Ovary (tissue), 9 donors: ENCODE results near the gene PGP. TPM values are rescaled to one million over a fixed set of nuclear protein-coding genes. Genes with fewer than 3 reads are reported as not detected.

ENCODE experiments used
- DNase-seq, 5 donors: peaks; one replicate each; pipeline ENCODE4 v3.0.0-alpha.2; 2019 to 2020
- H3K27ac ChIP-seq, 2 donors: fragments of 200-600 bp; one replicate each; pipeline versions ENCODE4 v1.5.1 to v1.8.0; 2019 to 2022
- H3K27me3 ChIP-seq: fragments of 200-600 bp; one replicate; pipeline ENCODE4 v1.8.0; 2022
- H3K36me3 ChIP-seq: fragments of 200-600 bp; sonication (generic); one replicate; pipeline ENCODE4 v1.5.1; 2019
- H3K4me1 ChIP-seq: one replicate; pipeline ENCODE4 v1.8.1; 2013; ENCODE audit warnings: mild to moderate bottlenecking, moderate library complexity; ENCODE audit not compliant: insufficient read depth
- H3K4me3 ChIP-seq: fragments of 200-600 bp; sonication (generic); one replicate; pipeline ENCODE4 v1.5.1; 2017
- H3K9me3 ChIP-seq, 2 donors: fragments of 200-600 bp in 1 of 2; sonication (generic) in 1 of 2; one replicate each; pipeline versions ENCODE4 v1.5.1 to v1.8.1; 2013 to 2019; ENCODE audit warnings: mild to moderate bottlenecking in 1 of 2, moderate library complexity in 1 of 2
- EP300 ChIP-seq: sonication (generic); formaldehyde crosslinking; IDR thresholded peaks from one replicate; pipeline ENCODE4 v1.6.1; 2017; ENCODE audit warnings: antibody characterized with exemption
- POLR2A ChIP-seq: fragments of 450-650 bp; IDR thresholded peaks from one replicate; pipeline ENCODE4 v1.6.1; 2017; ENCODE audit warnings: antibody characterized with exemption, mild to moderate bottlenecking, moderate library complexity
- WGBS, 3 donors: extraction: QIAGEN DNeasy Blood & Tissue Kit in 1 of 3; methylation state at CpG; one replicate each; pipeline versions ENCODE4 v1.1.5 to v1.1.7; 2013 to 2017; 5-methylcytosine and 5-hydroxymethylcytosine counted together
- intact Hi-C, 4 donors: fragments of 100-400 bp; cut with DNase I; formaldehyde crosslinking; loops; one replicate each; pipeline versions ENCODE4 v1.11.0 to v1.15.1; 2022 to 2023
- polyA plus RNA-seq, 2 donors: library from polyadenylated mRNA; stranded (reverse); fragments of 200-250 nt in 1 of 2; fragments of 350-450 nt in 1 of 2; fragmentation: Illumina TruSeq in 1 of 2; extraction: RNeasy Lipid Tissue Mini Kit (QIAGEN cat#74804) in 1 of 2; gene quantifications; one replicate each; pipeline ENCODE4 v1.2.3, GENCODE V29; 2013 to 2014
- total RNA-seq, 7 donors: library from RNA; depleted of rRNA in 2 of 7; stranded (reverse); fragments of >200 nt in 2 of 7; fragmentation: NEBNext Ultra II Directional in 3 of 7; extraction: Animal tissue kit (Norgen Biotek cat#: 25700) in 3 of 7; gene quantifications; one replicate each; pipeline versions ENCODE4 v1.1.0 to v1.2.4, GENCODE V29; 2016 to 2023
- TF ChIP-seq, protein P1 (sequence below), 3 donors: fragments of 450-650 bp in 2 of 3; fragments of 200-600 bp in 1 of 3; IDR thresholded peaks; one replicate each; pipeline versions ENCODE4 v1.5.1 to v1.8.0; 2016 to 2022; ENCODE audit warnings: antibody characterized with exemption in 3 of 3, mild to moderate bottlenecking in 1 of 3
- donor health status: DM: no; HTN: no; CAD: no; lungs with moderate emphysema.
- donor health status: DM: no; HTN: no; CAD: no.
- donor health status: Bipolar disorder and iron deficiency.
- donor health status: DM: yes; HTN: yes; CAD: no.
- donor health status: DM: no; HTN: no; CAD: no.
- donor health status: DM: yes; HTN: yes; CAD: no.

Gene PGP
- total and polyA plus RNA-seq, 9 donors = 2.5 to 12.3 (median 6.9) TPM

DNA sequence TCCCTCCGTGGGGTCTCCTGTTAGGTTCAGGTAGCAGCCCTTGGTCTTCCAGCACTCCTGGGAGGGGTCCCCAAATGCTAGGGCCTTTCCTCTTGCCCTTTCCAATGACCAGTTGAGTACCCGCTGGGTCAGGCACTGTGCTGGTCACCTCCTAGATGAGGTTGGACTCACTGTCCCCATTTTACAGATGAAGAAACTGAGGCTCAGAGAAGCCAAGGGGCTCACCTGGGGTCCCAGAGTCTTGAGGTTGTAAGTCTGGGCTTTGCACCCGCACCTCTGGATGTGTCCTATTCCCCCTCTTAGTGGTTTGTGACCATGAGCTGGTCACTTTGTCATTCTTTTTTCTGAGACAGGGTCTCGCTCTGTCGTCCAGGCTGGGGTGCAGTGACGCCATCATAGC lies 16.9 kb downstream of the PGP start:
- intact Hi-C loops = no loop called here
- WGBS, 3 donors = 75 to 86% (median 85%) methylated on average over 6 of the region's 6 CpGs
- no peaks in the 10 kb centered on the region for H3K4me1 ChIP-seq
- H3K36me3 ChIP-seq = no peaks in the 10 kb centered on the region
- H3K27me3 ChIP-seq = peaks cover 2% of the 10 kb centered on the region
- TF ChIP-seq, protein P1, sequence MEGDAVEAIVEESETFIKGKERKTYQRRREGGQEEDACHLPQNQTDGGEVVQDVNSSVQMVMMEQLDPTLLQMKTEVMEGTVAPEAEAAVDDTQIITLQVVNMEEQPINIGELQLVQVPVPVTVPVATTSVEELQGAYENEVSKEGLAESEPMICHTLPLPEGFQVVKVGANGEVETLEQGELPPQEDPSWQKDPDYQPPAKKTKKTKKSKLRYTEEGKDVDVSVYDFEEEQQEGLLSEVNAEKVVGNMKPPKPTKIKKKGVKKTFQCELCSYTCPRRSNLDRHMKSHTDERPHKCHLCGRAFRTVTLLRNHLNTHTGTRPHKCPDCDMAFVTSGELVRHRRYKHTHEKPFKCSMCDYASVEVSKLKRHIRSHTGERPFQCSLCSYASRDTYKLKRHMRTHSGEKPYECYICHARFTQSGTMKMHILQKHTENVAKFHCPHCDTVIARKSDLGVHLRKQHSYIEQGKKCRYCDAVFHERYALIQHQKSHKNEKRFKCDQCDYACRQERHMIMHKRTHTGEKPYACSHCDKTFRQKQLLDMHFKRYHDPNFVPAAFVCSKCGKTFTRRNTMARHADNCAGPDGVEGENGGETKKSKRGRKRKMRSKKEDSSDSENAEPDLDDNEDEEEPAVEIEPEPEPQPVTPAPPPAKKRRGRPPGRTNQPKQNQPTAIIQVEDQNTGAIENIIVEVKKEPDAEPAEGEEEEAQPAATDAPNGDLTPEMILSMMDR (IDR thresholded peaks at IDR 0.05) = no peak
- TF ChIP-seq POLR2A (no peak), EP300 (no peak)
- H3K9me3 ChIP-seq = no peaks in the 10 kb centered on the region
- DNase-seq = no peak
- H3K4me3 ChIP-seq = no peak overlapping the region
- no peak overlapping the region for H3K27ac ChIP-seq

DNA sequence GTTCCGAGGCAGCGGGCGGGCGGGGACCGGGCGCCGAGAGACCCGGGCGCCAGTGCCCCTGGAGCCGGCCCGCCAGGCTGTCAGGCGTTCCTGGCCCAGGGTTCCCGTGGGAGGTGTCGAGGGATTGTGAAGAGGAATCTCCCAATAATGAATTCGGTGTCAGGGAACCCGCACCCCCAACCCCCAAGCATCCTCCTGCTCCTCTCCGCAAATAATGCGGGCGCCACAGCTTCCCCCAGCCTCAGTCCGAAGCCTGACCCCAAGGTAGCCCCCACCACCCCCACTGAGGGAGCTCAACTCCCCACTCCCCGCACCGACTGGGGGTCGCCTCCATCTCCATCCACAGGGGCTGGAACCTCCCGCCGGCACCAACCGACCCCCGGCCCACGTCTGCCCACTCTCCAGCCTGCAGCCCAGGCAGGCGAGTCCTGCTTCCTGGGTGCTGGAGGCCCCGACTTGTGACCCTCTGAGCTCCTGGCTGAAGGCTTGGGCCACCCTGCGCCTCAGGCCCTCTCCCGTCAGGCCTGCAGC lies 17.6 kb downstream of the PGP start:
- H3K27ac ChIP-seq = no peak overlapping the region
- H3K4me1 ChIP-seq = no peaks in the 10 kb centered on the region
- no peaks in the 10 kb centered on the region for H3K9me3 ChIP-seq
- H3K27me3 ChIP-seq = peaks cover 2% of the 10 kb centered on the region
- H3K36me3 ChIP-seq = no peaks in the 10 kb centered on the region
- no peak for DNase-seq
- no peak overlapping the region for H3K4me3 ChIP-seq
- 24 to 30% (median 26%) methylated on average over 30 to 32 of the region's 32 CpGs for WGBS, 3 donors
- intact Hi-C loops = no loop called here
- TF ChIP-seq EP300 (no peak), POLR2A (no peak)
- TF ChIP-seq, protein P1 (IDR thresholded peaks at IDR 0.05) = no peak

DNA sequence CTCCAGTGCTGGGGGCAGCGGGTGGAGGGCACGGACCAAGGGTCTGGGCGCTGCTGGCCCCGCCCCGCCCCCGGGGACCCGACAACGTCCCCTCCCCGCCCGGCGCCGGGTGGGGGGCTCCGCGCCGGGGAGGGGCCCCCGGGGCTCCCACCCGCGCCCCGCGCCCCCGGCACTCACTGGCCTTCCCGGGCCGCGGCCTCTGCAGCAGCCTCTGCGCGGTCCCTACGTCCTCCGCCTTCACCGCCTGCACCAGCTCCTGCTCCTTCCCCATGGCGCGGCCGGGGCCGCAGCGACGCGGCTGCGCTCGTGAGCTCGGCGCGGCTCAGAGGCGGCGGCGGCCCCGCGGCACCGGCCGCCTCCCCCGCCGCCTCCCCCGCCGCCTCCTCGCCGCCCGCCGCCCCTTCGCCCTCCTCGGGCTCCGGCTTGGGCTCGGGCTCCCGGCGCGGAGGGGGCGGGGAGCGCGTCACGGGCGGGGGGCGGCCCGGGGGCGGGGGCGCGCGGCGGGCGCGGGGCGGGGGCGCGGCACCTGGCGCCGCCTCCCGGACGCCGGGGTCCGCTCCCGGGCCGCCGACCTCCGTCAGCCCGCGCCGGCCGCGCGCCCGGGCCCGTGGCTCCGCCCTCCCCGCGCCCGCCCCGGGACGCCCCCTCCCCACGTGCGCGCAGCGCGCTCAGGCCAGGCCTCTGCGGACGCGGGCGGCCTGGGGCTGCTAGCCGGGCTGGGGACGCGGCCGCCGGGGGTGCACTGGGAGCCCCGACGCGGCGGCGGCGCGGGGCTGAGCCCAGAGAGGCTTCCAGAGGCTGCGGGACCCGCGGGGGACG lies 18.3 kb downstream of the PGP start, which contains the start of gene CASKIN1:
TSS of gene CASKIN1 (minus strand) at position 444 of the 819 bp plus-strand sequence. CDS start at position 271, 173 bp downstream.
- intact Hi-C loops = no loop called here
- H3K27me3 ChIP-seq = peaks cover 2% of the 10 kb centered on the region
- 0 to 2% (median 1%) methylated on average over 30 to 124 of the region's 129 CpGs for WGBS, 3 donors
- H3K9me3 ChIP-seq = no peaks in the 10 kb centered on the region
- H3K4me1 ChIP-seq = no peaks in the 10 kb centered on the region
- TF ChIP-seq EP300 = no peak
- TF ChIP-seq, protein P1 (IDR thresholded peaks at IDR 0.05) = no peak
- TF ChIP-seq POLR2A = no peak
- no peaks in the 10 kb centered on the region for H3K36me3 ChIP-seq
- H3K27ac ChIP-seq = no peak within 1 kb of the TSS
- H3K4me3 ChIP-seq = peak within 1 kb of the TSS; percentile 29
- DNase-seq = no peak

DNA sequence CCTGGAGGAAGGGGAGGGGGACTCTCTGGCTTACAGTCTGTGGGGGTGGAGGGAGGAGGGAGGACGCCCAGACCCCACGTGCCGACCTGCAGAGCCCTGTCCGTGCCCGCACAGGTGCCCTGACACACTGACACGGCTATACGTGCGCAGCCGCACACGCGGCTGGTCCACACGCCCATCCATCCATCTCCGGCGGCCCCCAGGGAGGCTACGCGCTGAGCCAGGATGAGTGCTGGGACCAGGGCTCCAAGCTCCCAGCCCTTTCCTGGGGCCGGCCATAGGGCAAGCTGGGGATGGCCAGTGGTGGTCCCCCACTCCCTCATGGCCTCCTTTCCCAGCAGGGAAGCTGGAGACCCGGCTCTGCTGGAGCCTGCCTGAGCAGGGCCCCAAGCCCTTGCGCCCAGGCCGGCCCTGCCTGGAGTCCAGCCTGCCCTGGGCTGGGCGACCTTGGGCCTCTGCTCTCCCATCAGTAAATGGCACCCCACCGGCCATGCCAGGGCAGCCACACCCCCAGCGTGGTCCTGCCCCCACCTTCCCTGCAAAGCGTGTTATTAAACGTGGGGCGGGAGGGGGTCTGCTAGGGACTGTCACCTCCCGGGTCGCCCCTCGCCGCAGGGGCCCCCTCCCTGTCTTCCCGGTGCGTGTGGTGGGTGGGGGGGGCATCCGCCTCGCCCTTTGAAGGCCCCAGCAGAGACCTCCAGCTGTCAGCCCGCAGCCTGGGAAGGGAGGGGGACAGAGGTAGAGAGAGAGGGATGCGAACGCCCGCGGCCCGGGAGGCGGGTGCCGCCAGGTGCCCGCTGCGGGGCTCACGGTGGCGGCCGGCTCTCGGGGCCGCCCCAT lies 19.1 kb downstream of the PGP start:
- H3K9me3 ChIP-seq = no peaks in the 10 kb centered on the region
- intact Hi-C loops = no loop called here

More for the DNA sequence above, 19.1 kb downstream of the PGP start:
- H3K4me3 ChIP-seq = peak overlapping the region; percentile 29
- DNase-seq = no peak
- H3K36me3 ChIP-seq = no peaks in the 10 kb centered on the region
- H3K27me3 ChIP-seq = peaks cover 2% of the 10 kb centered on the region
- H3K4me1 ChIP-seq = no peaks in the 10 kb centered on the region
- H3K27ac ChIP-seq = no peak overlapping the region
- TF ChIP-seq POLR2A (no peak), EP300 (no peak)
- TF ChIP-seq, protein P1 (IDR thresholded peaks at IDR 0.05) = no peak
- WGBS, 3 donors = 8 to 14% (median 10%) methylated on average over 33 to 49 of the region's 49 CpGs
